WTC11 (cell line): Measurements from ENCODE around the gene FOCAD. TPM values are rescaled to one million over a fixed set of nuclear protein-coding genes. Genes with fewer than 3 reads are reported as not detected.
A peak's percentile ranks its signal among the peaks of the same experiment; 100 is the strongest.

Source experiments
- ATAC-seq: fragments of 200-7000 bp; cut with Tn5 transposase; 2 replicates; pipeline ENCODE4 v1.10.0; 2021; ENCODE audit warnings: mild to moderate bottlenecking, moderate library complexity
- CTCF ChIA-PET: fragments of 300-600 bp; sonication (Branson Sonifier 250); formaldehyde crosslinking; loops from one replicate; lab custom pipeline; 2021; ENCODE audit warnings: antibody characterized with exemption; lab: Charles Lee
- POLR2A ChIA-PET: fragments of 350-600 bp; sonication (Branson Sonifier 250); formaldehyde crosslinking; loops from one replicate; lab custom pipeline; 2021; ENCODE audit warnings: antibody characterized with exemption; lab: Charles Lee
- DNase-seq: peaks from one replicate; pipeline ENCODE4 v3.0.0; 2021; ENCODE audit warnings: low spot score
- H3K27ac Mint-ChIP-seq: 2 replicates; pipeline ENCODE4 v1.8.0; 2021; ENCODE audit warnings: mixed read lengths
- H3K27me3 Mint-ChIP-seq: 2 replicates; pipeline ENCODE4 v1.8.0; 2021; ENCODE audit warnings: low read depth, mild to moderate bottlenecking, moderate library complexity, mixed read lengths
- H3K36me3 Mint-ChIP-seq: 2 replicates; pipeline ENCODE4 v1.8.0; 2021; ENCODE audit warnings: mixed read lengths
- H3K4me1 Mint-ChIP-seq: 2 replicates; pipeline ENCODE4 v1.8.0; 2022; ENCODE audit warnings: mixed read lengths
- H3K4me3 Mint-ChIP-seq: 2 replicates; pipeline ENCODE4 v1.8.0; 2021; ENCODE audit warnings: mild to moderate bottlenecking, moderate library complexity, mixed read lengths
- H3K9me3 Mint-ChIP-seq: 2 replicates; pipeline ENCODE4 v1.8.0; 2021; ENCODE audit warnings: mixed read lengths
- CREM ChIP-seq: sonication (generic); formaldehyde crosslinking; IDR thresholded peaks from 2 replicates; pipeline ENCODE4 v1.8.1; 2022; ENCODE audit warnings: mild to moderate bottlenecking, missing genetic modification reagents, moderate library complexity
- EMX1 ChIP-seq: fragments of 250-450 bp; sonication (Bioruptor Pico); IDR thresholded peaks from 2 replicates; pipeline ENCODE4 v1.8.0; 2021; ENCODE audit warnings: mild to moderate bottlenecking
- ETV6 ChIP-seq: sonication (generic); formaldehyde crosslinking; IDR thresholded peaks from 2 replicates; pipeline ENCODE4 v1.8.1; 2022; ENCODE audit warnings: mild to moderate bottlenecking, missing genetic modification reagents
- SMAD4 ChIP-seq: sonication (generic); formaldehyde crosslinking; IDR thresholded peaks from 2 replicates; pipeline ENCODE4 v1.8.0; 2022; ENCODE audit warnings: mild to moderate bottlenecking, missing genetic modification reagents
- SOX15 ChIP-seq: fragments of 250-450 bp; sonication (Bioruptor Pico); IDR thresholded peaks from 2 replicates; pipeline ENCODE4 v1.9.0; 2021; ENCODE audit warnings: mild to moderate bottlenecking
- TEAD1 ChIP-seq: sonication (generic); formaldehyde crosslinking; IDR thresholded peaks from 2 replicates; pipeline ENCODE4 v1.8.0; 2022; ENCODE audit warnings: mild to moderate bottlenecking, missing genetic modification reagents
- ZNF232 ChIP-seq: sonication (generic); formaldehyde crosslinking; IDR thresholded peaks from 2 replicates; pipeline ENCODE4 v1.8.0; 2022; ENCODE audit warnings: mild to moderate bottlenecking, missing genetic modification reagents
- ZNF263 ChIP-seq: sonication (generic); formaldehyde crosslinking; IDR thresholded peaks from 2 replicates; pipeline ENCODE4 v1.8.1; 2022; ENCODE audit warnings: low read depth, mild to moderate bottlenecking, moderate library complexity, missing genetic modification reagents
- ZNF317 ChIP-seq: sonication (generic); formaldehyde crosslinking; IDR thresholded peaks from 2 replicates; pipeline ENCODE4 v1.8.1; 2023; ENCODE audit warnings: low read depth, mild to moderate bottlenecking, moderate library complexity, missing genetic modification reagents, borderline replicate concordance
- ZNF423 ChIP-seq: fragments of 250-450 bp; sonication (Bioruptor Pico); IDR thresholded peaks from 2 replicates; pipeline ENCODE4 v2.1.2; 2022; ENCODE audit warnings: mild to moderate bottlenecking, moderate library complexity
- ZNF671 ChIP-seq: fragments of 250-450 bp; sonication (Bioruptor Pico); IDR thresholded peaks from 2 replicates; pipeline ENCODE4 v1.8.0; 2021; ENCODE audit warnings: mild to moderate bottlenecking
- total RNA-seq: library from RNA; stranded (reverse); gene quantifications from 3 replicates; pipeline ENCODE4 v1.2.3, GENCODE V29; 2021
- TF ChIP-seq, protein P1 (sequence below): sonication (generic); formaldehyde crosslinking; IDR thresholded peaks from 2 replicates; pipeline ENCODE4 v1.8.1; 2023; ENCODE audit warnings: mild to moderate bottlenecking, missing genetic modification reagents, borderline replicate concordance
- TF ChIP-seq, protein P2 (sequence below): sonication (generic); formaldehyde crosslinking; IDR thresholded peaks from 2 replicates; pipeline ENCODE4 v1.8.1; 2022; ENCODE audit warnings: mild to moderate bottlenecking, moderate library complexity, missing genetic modification reagents
- TF ChIP-seq, protein P3 (sequence below): fragments of 250-450 bp; sonication (Bioruptor Pico); IDR thresholded peaks from 2 replicates; pipeline ENCODE4 v1.9.0; 2021; ENCODE audit warnings: mild to moderate bottlenecking
- TF ChIP-seq, protein P4 (sequence below): sonication (generic); formaldehyde crosslinking; IDR thresholded peaks from 2 replicates; pipeline ENCODE4 v1.8.1; 2022; ENCODE audit warnings: low read depth, mild to moderate bottlenecking, moderate library complexity, missing genetic modification reagents, borderline replicate concordance
- TF ChIP-seq, protein P5 (sequence below): fragments of 250-450 bp; sonication (Bioruptor Pico); IDR thresholded peaks from 2 replicates; pipeline ENCODE4 v1.9.0; 2021; ENCODE audit warnings: mild to moderate bottlenecking
- TF ChIP-seq, protein P6 (sequence below): fragments of 250-450 bp; sonication (Bioruptor Pico); IDR thresholded peaks from 2 replicates; pipeline ENCODE4 v1.9.0; 2021; ENCODE audit warnings: moderate library complexity, mild to moderate bottlenecking, inconsistent platforms, borderline replicate concordance
- TF ChIP-seq, protein P7 (sequence below): sonication (generic); formaldehyde crosslinking; IDR thresholded peaks from 2 replicates; pipeline ENCODE4 v1.8.1; 2023; ENCODE audit warnings: mild to moderate bottlenecking, missing genetic modification reagents

The FOCAD gene
- total RNA-seq, 1 experiment from 2014 or later: 34.3 TPM

DNA sequence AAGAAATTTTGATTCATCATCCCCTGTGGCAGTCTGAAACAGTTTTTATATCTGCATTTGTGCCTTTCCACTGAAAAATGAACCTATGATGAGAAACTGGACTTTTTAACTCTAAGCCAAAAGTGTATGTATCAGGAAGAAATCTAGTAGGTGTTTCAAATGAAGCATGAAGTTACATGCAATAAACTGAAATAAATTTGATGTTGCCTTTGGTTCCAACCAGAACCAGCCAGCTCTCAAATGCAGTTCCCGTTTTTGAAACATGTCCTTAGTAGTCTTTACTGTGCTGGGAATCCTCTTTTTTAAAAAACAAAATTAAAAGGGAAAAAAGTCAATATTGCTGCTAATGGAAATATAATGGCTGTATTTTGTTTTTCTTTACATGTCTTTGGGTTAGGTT, 303.5 kb downstream of the FOCAD start:
- H3K27me3 Mint-ChIP-seq: no peaks in the 10 kb centered on the region
- ChIA-PET CTCF (no interaction called here), POLR2A (interaction anchor here (0.7 kb wide), 1 partner anchor 650 kb away, joined by 3 read pairs; no protein-coding TSS in a partner anchor)
- ATAC-seq (no peak), DNase-seq (no peak)
- no peaks in the 10 kb centered on the region for H3K9me3 Mint-ChIP-seq
- H3K36me3 Mint-ChIP-seq: peaks cover 25% of the 10 kb centered on the region
- no peak overlapping the region for H3K27ac Mint-ChIP-seq
- TF ChIP-seq CREM (CRISPR knock-in tag): no peak
- TF ChIP-seq, protein P1, sequence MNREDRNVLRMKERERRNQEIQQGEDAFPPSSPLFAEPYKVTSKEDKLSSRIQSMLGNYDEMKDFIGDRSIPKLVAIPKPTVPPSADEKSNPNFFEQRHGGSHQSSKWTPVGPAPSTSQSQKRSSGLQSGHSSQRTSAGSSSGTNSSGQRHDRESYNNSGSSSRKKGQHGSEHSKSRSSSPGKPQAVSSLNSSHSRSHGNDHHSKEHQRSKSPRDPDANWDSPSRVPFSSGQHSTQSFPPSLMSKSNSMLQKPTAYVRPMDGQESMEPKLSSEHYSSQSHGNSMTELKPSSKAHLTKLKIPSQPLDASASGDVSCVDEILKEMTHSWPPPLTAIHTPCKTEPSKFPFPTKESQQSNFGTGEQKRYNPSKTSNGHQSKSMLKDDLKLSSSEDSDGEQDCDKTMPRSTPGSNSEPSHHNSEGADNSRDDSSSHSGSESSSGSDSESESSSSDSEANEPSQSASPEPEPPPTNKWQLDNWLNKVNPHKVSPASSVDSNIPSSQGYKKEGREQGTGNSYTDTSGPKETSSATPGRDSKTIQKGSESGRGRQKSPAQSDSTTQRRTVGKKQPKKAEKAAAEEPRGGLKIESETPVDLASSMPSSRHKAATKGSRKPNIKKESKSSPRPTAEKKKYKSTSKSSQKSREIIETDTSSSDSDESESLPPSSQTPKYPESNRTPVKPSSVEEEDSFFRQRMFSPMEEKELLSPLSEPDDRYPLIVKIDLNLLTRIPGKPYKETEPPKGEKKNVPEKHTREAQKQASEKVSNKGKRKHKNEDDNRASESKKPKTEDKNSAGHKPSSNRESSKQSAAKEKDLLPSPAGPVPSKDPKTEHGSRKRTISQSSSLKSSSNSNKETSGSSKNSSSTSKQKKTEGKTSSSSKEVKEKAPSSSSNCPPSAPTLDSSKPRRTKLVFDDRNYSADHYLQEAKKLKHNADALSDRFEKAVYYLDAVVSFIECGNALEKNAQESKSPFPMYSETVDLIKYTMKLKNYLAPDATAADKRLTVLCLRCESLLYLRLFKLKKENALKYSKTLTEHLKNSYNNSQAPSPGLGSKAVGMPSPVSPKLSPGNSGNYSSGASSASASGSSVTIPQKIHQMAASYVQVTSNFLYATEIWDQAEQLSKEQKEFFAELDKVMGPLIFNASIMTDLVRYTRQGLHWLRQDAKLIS (CRISPR knock-in tag): no peak
- TF ChIP-seq ETV6 (CRISPR knock-in tag): no peak
- TF ChIP-seq SMAD4: no peak
- TF ChIP-seq, protein P2, sequence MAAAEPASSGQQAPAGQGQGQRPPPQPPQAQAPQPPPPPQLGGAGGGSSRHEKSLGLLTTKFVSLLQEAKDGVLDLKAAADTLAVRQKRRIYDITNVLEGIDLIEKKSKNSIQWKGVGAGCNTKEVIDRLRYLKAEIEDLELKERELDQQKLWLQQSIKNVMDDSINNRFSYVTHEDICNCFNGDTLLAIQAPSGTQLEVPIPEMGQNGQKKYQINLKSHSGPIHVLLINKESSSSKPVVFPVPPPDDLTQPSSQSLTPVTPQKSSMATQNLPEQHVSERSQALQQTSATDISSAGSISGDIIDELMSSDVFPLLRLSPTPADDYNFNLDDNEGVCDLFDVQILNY (CRISPR knock-in tag): no peak
- no peak overlapping the region for H3K4me3 Mint-ChIP-seq
- peaks cover 15% of the 10 kb centered on the region for H3K4me1 Mint-ChIP-seq

DNA sequence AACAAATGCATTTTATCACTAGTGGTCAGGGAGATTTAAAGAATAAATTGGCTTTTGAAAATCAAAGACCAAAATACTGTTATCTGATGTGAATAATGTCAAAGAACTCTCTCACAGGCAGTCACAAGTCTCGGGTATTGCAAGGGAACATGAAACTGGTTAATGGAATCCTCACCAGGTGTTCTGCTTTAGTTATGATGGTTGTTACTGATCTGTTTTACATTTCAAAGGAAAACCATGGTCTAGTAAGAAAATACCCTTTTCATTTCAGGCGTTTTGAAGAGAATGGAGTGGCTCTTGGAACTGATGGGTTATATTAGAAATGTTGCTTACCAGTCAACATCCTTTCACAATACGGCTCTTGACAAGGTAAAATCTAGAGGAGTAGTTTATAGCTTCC, 304.0 kb downstream of the FOCAD start:
- ChIA-PET POLR2A (interaction anchor here (0.6 to 0.7 kb wide), 4 partner anchors 282 to 1467 kb away, joined by 3 to 9 read pairs (median 4); no protein-coding TSS in a partner anchor), CTCF (interaction anchor here (0.5 to 0.6 kb wide), 2 partner anchors 123 to 131 kb away, joined by 3 to 4 read pairs; no protein-coding TSS in a partner anchor)
- no peaks in the 10 kb centered on the region for H3K27me3 Mint-ChIP-seq
- H3K4me3 Mint-ChIP-seq: no peak overlapping the region
- peak overlapping the region; percentile 2; the same call in 1 of the 2 replicates for H3K27ac Mint-ChIP-seq
- H3K36me3 Mint-ChIP-seq: peaks cover 20% of the 10 kb centered on the region
- ATAC-seq (no peak), DNase-seq (no peak)
- no peaks in the 10 kb centered on the region for H3K9me3 Mint-ChIP-seq
- H3K4me1 Mint-ChIP-seq: peaks cover 15% of the 10 kb centered on the region
- TF ChIP-seq ZNF317 (no peak), SOX15 (no peak), ZNF671 (CRISPR knock-in tag) (no peak), ETV6 (CRISPR knock-in tag) (no peak), ZNF423 (CRISPR knock-in tag) (no peak), TEAD1 (CRISPR knock-in tag) (no peak), ZNF232 (CRISPR knock-in tag) (no peak), EMX1 (CRISPR knock-in tag) (no peak), ZNF263 (CRISPR knock-in tag) (no peak)
- TF ChIP-seq, protein P3, sequence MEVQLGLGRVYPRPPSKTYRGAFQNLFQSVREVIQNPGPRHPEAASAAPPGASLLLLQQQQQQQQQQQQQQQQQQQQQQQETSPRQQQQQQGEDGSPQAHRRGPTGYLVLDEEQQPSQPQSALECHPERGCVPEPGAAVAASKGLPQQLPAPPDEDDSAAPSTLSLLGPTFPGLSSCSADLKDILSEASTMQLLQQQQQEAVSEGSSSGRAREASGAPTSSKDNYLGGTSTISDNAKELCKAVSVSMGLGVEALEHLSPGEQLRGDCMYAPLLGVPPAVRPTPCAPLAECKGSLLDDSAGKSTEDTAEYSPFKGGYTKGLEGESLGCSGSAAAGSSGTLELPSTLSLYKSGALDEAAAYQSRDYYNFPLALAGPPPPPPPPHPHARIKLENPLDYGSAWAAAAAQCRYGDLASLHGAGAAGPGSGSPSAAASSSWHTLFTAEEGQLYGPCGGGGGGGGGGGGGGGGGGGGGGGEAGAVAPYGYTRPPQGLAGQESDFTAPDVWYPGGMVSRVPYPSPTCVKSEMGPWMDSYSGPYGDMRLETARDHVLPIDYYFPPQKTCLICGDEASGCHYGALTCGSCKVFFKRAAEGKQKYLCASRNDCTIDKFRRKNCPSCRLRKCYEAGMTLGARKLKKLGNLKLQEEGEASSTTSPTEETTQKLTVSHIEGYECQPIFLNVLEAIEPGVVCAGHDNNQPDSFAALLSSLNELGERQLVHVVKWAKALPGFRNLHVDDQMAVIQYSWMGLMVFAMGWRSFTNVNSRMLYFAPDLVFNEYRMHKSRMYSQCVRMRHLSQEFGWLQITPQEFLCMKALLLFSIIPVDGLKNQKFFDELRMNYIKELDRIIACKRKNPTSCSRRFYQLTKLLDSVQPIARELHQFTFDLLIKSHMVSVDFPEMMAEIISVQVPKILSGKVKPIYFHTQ: no peak
- TF ChIP-seq, protein P4, sequence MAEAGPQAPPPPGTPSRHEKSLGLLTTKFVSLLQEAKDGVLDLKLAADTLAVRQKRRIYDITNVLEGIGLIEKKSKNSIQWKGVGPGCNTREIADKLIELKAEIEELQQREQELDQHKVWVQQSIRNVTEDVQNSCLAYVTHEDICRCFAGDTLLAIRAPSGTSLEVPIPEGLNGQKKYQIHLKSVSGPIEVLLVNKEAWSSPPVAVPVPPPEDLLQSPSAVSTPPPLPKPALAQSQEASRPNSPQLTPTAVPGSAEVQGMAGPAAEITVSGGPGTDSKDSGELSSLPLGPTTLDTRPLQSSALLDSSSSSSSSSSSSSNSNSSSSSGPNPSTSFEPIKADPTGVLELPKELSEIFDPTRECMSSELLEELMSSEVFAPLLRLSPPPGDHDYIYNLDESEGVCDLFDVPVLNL (CRISPR knock-in tag): no peak
- TF ChIP-seq, protein P5, sequence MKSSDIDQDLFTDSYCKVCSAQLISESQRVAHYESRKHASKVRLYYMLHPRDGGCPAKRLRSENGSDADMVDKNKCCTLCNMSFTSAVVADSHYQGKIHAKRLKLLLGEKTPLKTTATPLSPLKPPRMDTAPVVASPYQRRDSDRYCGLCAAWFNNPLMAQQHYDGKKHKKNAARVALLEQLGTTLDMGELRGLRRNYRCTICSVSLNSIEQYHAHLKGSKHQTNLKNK (CRISPR knock-in tag): no peak
- TF ChIP-seq, protein P6, sequence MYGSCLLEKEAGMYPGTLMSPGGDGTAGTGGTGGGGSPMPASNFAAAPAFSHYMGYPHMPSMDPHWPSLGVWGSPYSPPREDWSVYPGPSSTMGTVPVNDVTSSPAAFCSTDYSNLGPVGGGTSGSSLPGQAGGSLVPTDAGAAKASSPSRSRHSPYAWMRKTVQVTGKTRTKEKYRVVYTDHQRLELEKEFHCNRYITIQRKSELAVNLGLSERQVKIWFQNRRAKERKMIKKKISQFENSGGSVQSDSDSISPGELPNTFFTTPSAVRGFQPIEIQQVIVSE: no peak
- TF ChIP-seq, protein P7, sequence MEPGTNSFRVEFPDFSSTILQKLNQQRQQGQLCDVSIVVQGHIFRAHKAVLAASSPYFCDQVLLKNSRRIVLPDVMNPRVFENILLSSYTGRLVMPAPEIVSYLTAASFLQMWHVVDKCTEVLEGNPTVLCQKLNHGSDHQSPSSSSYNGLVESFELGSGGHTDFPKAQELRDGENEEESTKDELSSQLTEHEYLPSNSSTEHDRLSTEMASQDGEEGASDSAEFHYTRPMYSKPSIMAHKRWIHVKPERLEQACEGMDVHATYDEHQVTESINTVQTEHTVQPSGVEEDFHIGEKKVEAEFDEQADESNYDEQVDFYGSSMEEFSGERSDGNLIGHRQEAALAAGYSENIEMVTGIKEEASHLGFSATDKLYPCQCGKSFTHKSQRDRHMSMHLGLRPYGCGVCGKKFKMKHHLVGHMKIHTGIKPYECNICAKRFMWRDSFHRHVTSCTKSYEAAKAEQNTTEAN (CRISPR knock-in tag): no peak
- TF ChIP-seq, protein P1 (CRISPR knock-in tag): no peak
